HepG2 (cell line): ENCODE measurements around the gene PRRT2. TPM values are rescaled to one million over a fixed set of nuclear protein-coding genes. Genes with fewer than 3 reads are reported as not detected.

Experiments
- FOXP1 ChIP-seq, 2 experiments: fragments of 450-650 bp in 1 of 2; IDR thresholded peaks; 2 replicates each; pipeline ENCODE4 v1.6.1; 2017 to 2018; ENCODE audit warnings: antibody characterized with exemption in 1 of 2
- GABPB1 ChIP-seq: IDR thresholded peaks from 2 replicates; pipeline ENCODE4 v1.6.1; 2016; ENCODE audit warnings: mild to moderate bottlenecking, missing genetic modification reagents, moderate library complexity, missing compliant biosample characterization
- KLF13 ChIP-seq: sonication (generic); formaldehyde crosslinking; IDR thresholded peaks from 2 replicates; pipeline ENCODE4 v1.4.0; 2020; ENCODE audit warnings: mild to moderate bottlenecking, missing genetic modification reagents
- MZF1 ChIP-seq: sonication (generic); formaldehyde crosslinking; IDR thresholded peaks from 2 replicates; pipeline ENCODE4 v1.8.1; 2023; ENCODE audit warnings: mild to moderate bottlenecking, missing genetic modification reagents, borderline replicate concordance
- SNRNP70 ChIP-seq: fragments of 200-400 bp; formaldehyde crosslinking; IDR thresholded peaks from 2 replicates; pipeline ENCODE4 v1.6.1; 2017; ENCODE audit warnings: mild to moderate bottlenecking, low read depth, low read length, moderate library complexity
- SRF ChIP-seq: IDR thresholded peaks from 2 replicates; pipeline ENCODE4 v1.6.1; 2011; ENCODE audit warnings: mild to moderate bottlenecking, low read depth, low read length, moderate library complexity
- SYNCRIP ChIP-seq: fragments of 200-400 bp; formaldehyde crosslinking; IDR thresholded peaks from 2 replicates; pipeline ENCODE4 v1.6.1; 2018; ENCODE audit warnings: mild to moderate bottlenecking, low read depth, low read length; ENCODE audit not compliant: insufficient read depth
- THYN1 ChIP-seq: sonication (generic); formaldehyde crosslinking; IDR thresholded peaks from 2 replicates; pipeline ENCODE4 v1.8.1; 2023; ENCODE audit warnings: low read depth, mild to moderate bottlenecking, moderate library complexity, missing genetic modification reagents, borderline replicate concordance
- U2AF2 ChIP-seq: fragments of 200-400 bp; formaldehyde crosslinking; IDR thresholded peaks from 2 replicates; pipeline ENCODE4 v1.6.1; 2017; ENCODE audit warnings: low read depth, mild to moderate bottlenecking, low read length
- ZFP1 ChIP-seq: IDR thresholded peaks from 2 replicates; pipeline ENCODE4 v1.6.1; 2016
- ZFP90 ChIP-seq: sonication (generic); formaldehyde crosslinking; IDR thresholded peaks from 2 replicates; pipeline ENCODE4 v1.8.0; 2022; ENCODE audit warnings: missing genetic modification reagents, mild to moderate bottlenecking, inconsistent platforms, borderline replicate concordance
- ZNF282 ChIP-seq: fragments of 450-650 bp; IDR thresholded peaks from 2 replicates; pipeline ENCODE4 v1.6.1; 2018; ENCODE audit not compliant: partially characterized antibody
- ZNF430 ChIP-seq: sonication (generic); formaldehyde crosslinking; IDR thresholded peaks from 2 replicates; pipeline ENCODE4 v1.9.0; 2021; ENCODE audit warnings: mild to moderate bottlenecking, missing genetic modification reagents
- ZNF460 ChIP-seq: sonication (generic); formaldehyde crosslinking; IDR thresholded peaks from 2 replicates; pipeline ENCODE4 v1.5.1; 2020; ENCODE audit warnings: missing genetic modification reagents, mild to moderate bottlenecking, borderline replicate concordance
- ZNF567 ChIP-seq: sonication (generic); formaldehyde crosslinking; IDR thresholded peaks from 2 replicates; pipeline ENCODE4 v1.8.1; 2023; ENCODE audit warnings: mild to moderate bottlenecking, missing genetic modification reagents, borderline replicate concordance
- ZNF724P ChIP-seq: sonication (generic); formaldehyde crosslinking; IDR thresholded peaks from 2 replicates; pipeline ENCODE4 v1.8.0; 2022; ENCODE audit warnings: missing genetic modification reagents, borderline replicate concordance
- polyA plus RNA-seq, 8 experiments: library from polyadenylated mRNA; depleted of rRNA in 3 of 8; stranded (reverse) in 7 of 8; unstranded in 1 of 8; fragments of >200 nt; fragmentation: Illumina TruSeq in 4 of 8; extraction: Trizol in 4 of 8; gene quantifications; 2 replicates each; pipeline versions ENCODE4 v1.2.1 to v1.2.3, GENCODE V29; 2011 to 2016; ENCODE audit warnings: low read depth in 4 of 8, missing spikeins in 1 of 8, mixed read lengths in 1 of 8; ENCODE audit not compliant: insufficient read depth in 1 of 8
- total RNA-seq, 5 experiments: library from RNA; depleted of rRNA; stranded (reverse); fragments of >200 nt; fragmentation: Illumina TruSeq; extraction: Trizol; gene quantifications; 2 replicates each; pipeline ENCODE4 v1.2.3, GENCODE V29; 2016; ENCODE audit warnings: low read depth in 1 of 5
- TF ChIP-seq, protein P1 (sequence below): sonication (generic); formaldehyde crosslinking; IDR thresholded peaks from 2 replicates; pipeline ENCODE4 v1.4.0; 2020; ENCODE audit warnings: missing genetic modification reagents
- TF ChIP-seq, protein P2 (sequence below): sonication (generic); formaldehyde crosslinking; IDR thresholded peaks from 2 replicates; pipeline ENCODE4 v1.5.0; 2020; ENCODE audit warnings: mild to moderate bottlenecking, missing genetic modification reagents
- TF ChIP-seq, protein P3 (sequence below): sonication (generic); formaldehyde crosslinking; conservative IDR thresholded peaks from 2 replicates; pipeline ENCODE4 v1.8.0; 2022; ENCODE audit warnings: mild to moderate bottlenecking, moderate library complexity, missing genetic modification reagents
- TF ChIP-seq, protein P4 (sequence below): IDR thresholded peaks from 2 replicates; pipeline ENCODE4 v1.6.1; 2016; ENCODE audit warnings: missing compliant biosample characterization, missing genetic modification reagents, borderline replicate concordance
- TF ChIP-seq, protein P5 (sequence below): sonication (generic); formaldehyde crosslinking; IDR thresholded peaks from 2 replicates; pipeline ENCODE4 v1.4.0; 2020; ENCODE audit warnings: missing genetic modification reagents, borderline replicate concordance

Gene PRRT2
- total and polyA plus RNA-seq, 2 of the 13 experiments (the other 11 are each of a cell fraction or from before 2014, with no cell fraction given) = 0.51 to 1.1 TPM

DNA sequence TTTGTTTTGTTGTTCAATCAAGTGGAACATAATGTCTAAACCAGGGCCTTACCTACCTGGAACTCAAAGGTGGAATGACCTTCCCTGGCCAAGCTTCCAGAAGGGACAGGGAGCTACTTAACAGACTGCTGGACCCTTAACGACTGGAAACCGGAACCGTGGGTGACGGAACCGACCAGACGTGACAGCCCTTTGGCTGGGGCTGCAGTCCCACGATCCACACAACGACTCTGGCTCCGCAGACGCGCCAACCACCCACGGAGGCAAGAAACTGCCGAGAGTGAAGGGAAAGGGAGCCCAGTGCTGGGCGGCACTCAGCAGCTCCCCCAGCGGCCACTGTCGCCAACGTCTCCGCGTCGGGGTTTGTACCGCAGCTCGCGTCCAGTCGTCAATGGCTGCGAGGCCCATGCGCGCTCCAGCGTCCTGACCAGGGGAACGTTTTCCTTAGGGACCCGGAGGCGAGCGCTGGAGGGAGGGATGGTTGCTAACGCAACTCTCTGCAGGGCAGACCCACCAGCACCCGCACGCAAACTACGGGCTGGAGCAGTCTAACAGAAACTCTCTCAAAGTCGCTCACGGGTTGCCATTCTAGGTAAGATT, 27.0 kb upstream of the PRRT2 start (continued):
- TF ChIP-seq ZFP90 = no peak
- no peak for TF ChIP-seq SYNCRIP
- TF ChIP-seq SRF = no peak
- no peak for TF ChIP-seq ZNF460 (CRISPR knock-in tag)
- no peak; the same call in 1 of the 2 replicates for TF ChIP-seq ZNF430
- no peak for TF ChIP-seq FOXP1 (IDR thresholded peaks at IDR 0.05)
- no peak for TF ChIP-seq FOXP1 (CRISPR knock-in tag; IDR thresholded peaks at IDR 0.05)
- TF ChIP-seq SNRNP70 = no peak
- no peak for TF ChIP-seq THYN1 (CRISPR knock-in tag)
- 0 out of 2 replicates have a peak, but pooled peaks have one; percentile 23 for TF ChIP-seq ZFP1 (CRISPR knock-in tag)
- TF ChIP-seq, protein P1, sequence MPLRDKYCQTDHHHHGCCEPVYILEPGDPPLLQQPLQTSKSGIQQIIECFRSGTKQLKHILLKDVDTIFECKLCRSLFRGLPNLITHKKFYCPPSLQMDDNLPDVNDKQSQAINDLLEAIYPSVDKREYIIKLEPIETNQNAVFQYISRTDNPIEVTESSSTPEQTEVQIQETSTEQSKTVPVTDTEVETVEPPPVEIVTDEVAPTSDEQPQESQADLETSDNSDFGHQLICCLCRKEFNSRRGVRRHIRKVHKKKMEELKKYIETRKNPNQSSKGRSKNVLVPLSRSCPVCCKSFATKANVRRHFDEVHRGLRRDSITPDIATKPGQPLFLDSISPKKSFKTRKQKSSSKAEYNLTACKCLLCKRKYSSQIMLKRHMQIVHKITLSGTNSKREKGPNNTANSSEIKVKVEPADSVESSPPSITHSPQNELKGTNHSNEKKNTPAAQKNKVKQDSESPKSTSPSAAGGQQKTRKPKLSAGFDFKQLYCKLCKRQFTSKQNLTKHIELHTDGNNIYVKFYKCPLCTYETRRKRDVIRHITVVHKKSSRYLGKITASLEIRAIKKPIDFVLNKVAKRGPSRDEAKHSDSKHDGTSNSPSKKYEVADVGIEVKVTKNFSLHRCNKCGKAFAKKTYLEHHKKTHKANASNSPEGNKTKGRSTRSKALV = peak; percentile 62; the same call in 1 of the 2 replicates
- TF ChIP-seq U2AF2 = no peak
- TF ChIP-seq, protein P2, sequence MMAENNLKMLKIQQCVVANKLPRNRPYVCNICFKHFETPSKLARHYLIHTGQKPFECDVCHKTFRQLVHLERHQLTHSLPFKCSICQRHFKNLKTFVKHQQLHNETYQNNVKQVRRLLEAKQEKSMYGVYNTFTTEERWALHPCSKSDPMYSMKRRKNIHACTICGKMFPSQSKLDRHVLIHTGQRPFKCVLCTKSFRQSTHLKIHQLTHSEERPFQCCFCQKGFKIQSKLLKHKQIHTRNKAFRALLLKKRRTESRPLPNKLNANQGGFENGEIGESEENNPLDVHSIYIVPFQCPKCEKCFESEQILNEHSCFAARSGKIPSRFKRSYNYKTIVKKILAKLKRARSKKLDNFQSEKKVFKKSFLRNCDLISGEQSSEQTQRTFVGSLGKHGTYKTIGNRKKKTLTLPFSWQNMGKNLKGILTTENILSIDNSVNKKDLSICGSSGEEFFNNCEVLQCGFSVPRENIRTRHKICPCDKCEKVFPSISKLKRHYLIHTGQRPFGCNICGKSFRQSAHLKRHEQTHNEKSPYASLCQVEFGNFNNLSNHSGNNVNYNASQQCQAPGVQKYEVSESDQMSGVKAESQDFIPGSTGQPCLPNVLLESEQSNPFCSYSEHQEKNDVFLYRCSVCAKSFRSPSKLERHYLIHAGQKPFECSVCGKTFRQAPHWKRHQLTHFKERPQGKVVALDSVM (CRISPR knock-in tag) = peak; percentile 78; the same call in 1 of the 2 replicates
- TF ChIP-seq MZF1 (CRISPR knock-in tag) = no peak
- no peak for TF ChIP-seq ZNF724P (CRISPR knock-in tag)
- no peak for TF ChIP-seq ZNF567
- TF ChIP-seq, protein P3, sequence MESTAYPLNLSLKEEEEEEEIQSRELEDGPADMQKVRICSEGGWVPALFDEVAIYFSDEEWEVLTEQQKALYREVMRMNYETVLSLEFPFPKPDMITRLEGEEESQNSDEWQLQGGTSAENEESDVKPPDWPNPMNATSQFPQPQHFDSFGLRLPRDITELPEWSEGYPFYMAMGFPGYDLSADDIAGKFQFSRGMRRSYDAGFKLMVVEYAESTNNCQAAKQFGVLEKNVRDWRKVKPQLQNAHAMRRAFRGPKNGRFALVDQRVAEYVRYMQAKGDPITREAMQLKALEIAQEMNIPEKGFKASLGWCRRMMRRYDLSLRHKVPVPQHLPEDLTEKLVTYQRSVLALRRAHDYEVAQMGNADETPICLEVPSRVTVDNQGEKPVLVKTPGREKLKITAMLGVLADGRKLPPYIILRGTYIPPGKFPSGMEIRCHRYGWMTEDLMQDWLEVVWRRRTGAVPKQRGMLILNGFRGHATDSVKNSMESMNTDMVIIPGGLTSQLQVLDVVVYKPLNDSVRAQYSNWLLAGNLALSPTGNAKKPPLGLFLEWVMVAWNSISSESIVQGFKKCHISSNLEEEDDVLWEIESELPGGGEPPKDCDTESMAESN (CRISPR knock-in tag) = no peak; the same call in 1 of the 2 replicates
- TF ChIP-seq, protein P4, sequence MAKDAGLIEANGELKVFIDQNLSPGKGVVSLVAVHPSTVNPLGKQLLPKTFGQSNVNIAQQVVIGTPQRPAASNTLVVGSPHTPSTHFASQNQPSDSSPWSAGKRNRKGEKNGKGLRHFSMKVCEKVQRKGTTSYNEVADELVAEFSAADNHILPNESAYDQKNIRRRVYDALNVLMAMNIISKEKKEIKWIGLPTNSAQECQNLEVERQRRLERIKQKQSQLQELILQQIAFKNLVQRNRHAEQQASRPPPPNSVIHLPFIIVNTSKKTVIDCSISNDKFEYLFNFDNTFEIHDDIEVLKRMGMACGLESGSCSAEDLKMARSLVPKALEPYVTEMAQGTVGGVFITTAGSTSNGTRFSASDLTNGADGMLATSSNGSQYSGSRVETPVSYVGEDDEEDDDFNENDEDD (CRISPR knock-in tag) = peak; percentile 64; the same call in 1 of the 2 replicates
- TF ChIP-seq GABPB1 (CRISPR knock-in tag) = peak; percentile 70
- TF ChIP-seq, protein P5, sequence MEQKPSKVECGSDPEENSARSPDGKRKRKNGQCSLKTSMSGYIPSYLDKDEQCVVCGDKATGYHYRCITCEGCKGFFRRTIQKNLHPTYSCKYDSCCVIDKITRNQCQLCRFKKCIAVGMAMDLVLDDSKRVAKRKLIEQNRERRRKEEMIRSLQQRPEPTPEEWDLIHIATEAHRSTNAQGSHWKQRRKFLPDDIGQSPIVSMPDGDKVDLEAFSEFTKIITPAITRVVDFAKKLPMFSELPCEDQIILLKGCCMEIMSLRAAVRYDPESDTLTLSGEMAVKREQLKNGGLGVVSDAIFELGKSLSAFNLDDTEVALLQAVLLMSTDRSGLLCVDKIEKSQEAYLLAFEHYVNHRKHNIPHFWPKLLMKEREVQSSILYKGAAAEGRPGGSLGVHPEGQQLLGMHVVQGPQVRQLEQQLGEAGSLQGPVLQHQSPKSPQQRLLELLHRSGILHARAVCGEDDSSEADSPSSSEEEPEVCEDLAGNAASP (CRISPR knock-in tag) = peak; percentile 63; the same call in 1 of the 2 replicates
- no peak for TF ChIP-seq ZNF282
- no peak for TF ChIP-seq KLF13 (CRISPR knock-in tag)
